GM18502 (cell line): ENCODE data around the gene CNTN5.
"Not testable (repeated sequence)": the region's sequence is repeated elsewhere in the genome, so short reads cannot be mapped to it uniquely, and the experiment has no call there.

Experiments
- ATAC-seq: cut with Tn5 transposase; IDR thresholded peaks from one replicate; pipeline ENCODE4 v1.9.1; 2021; ENCODE audit warnings: mild to moderate bottlenecking; ENCODE audit not compliant: unreplicated experiment, poor library complexity

CNTN5 gene

GRCh38 chr11:99693941-99694492 is 673.3 kb downstream of the CNTN5 start:
- ATAC-seq = no peak

- ATAC-seq = no peak
Measured at GRCh38 chr11:99695106-99695505, 674.4 kb downstream of the CNTN5 start.

GRCh38 chr11:99706848-99707247 is 686.1 kb downstream of the CNTN5 start:
- no peak for ATAC-seq

- no peak for ATAC-seq
Measured at GRCh38 chr11:99708928-99709672, 688.4 kb downstream of the CNTN5 start.

GRCh38 chr11:99716302-99716701 is 695.6 kb downstream of the CNTN5 start:
- no peak for ATAC-seq

- no peak for ATAC-seq
Measured at GRCh38 chr11:99718291-99718690, 697.5 kb downstream of the CNTN5 start.

- ATAC-seq = no peak
Measured at GRCh38 chr11:99739464-99740089, 718.8 kb downstream of the CNTN5 start.

GRCh38 chr11:99742501-99742900 is 721.8 kb downstream of the CNTN5 start:
- ATAC-seq = no peak

- ATAC-seq = no peak
Measured at GRCh38 chr11:99759787-99760186, 739.0 kb downstream of the CNTN5 start.

GRCh38 chr11:99766811-99767210 is 746.1 kb downstream of the CNTN5 start:
- no peak for ATAC-seq

GRCh38 chr11:99773646-99774045 is 752.9 kb downstream of the CNTN5 start:
- no peak for ATAC-seq

GRCh38 chr11:99781074-99781473 is 760.3 kb downstream of the CNTN5 start:
- ATAC-seq = no peak

- no peak for ATAC-seq
Measured at GRCh38 chr11:99791354-99791753, 770.6 kb downstream of the CNTN5 start.

- no peak for ATAC-seq
Measured at GRCh38 chr11:99795999-99796398, 775.2 kb downstream of the CNTN5 start.

GRCh38 chr11:99803501-99803900 is 782.8 kb downstream of the CNTN5 start:
- no peak for ATAC-seq

GRCh38 chr11:99812516-99812915 is 791.8 kb downstream of the CNTN5 start:
- ATAC-seq = no peak

- ATAC-seq = no peak
Measured at GRCh38 chr11:99814021-99814420, 793.3 kb downstream of the CNTN5 start.

GRCh38 chr11:99814738-99815137 is 794.0 kb downstream of the CNTN5 start:
- ATAC-seq = no peak

GRCh38 chr11:99818991-99819390 is 798.2 kb downstream of the CNTN5 start:
- ATAC-seq = no peak

- no peak for ATAC-seq
Measured at GRCh38 chr11:99822846-99823565, 802.3 kb downstream of the CNTN5 start.

- not testable (repeated sequence) for ATAC-seq
Measured at GRCh38 chr11:99836739-99837138, 816.0 kb downstream of the CNTN5 start.
